DOHH2 (cell line): ENCODE data around the gene ILDR2.

Experiments used
- CTCF ChIP-seq: fragments of 200-600 bp; sonication (generic); IDR thresholded peaks from one replicate; pipeline ENCODE4 v1.5.1; 2014; ENCODE audit warnings: antibody characterized with exemption, mild to moderate bottlenecking, low read depth, low read length; ENCODE audit not compliant: poor library complexity, severe bottlenecking
- EZH2phosphoT487 ChIP-seq: fragments of 200-600 bp; sonication (generic); IDR thresholded peaks from 2 replicates; pipeline ENCODE4 v1.6.1; 2017; ENCODE audit warnings: borderline replicate concordance, mild to moderate bottlenecking, antibody characterized with exemption, low read length, moderate library complexity, mixed read lengths

GRCh38 chr1:167013108-167013929 is 38.0 kb upstream of the ILDR2 start:
- TF ChIP-seq CTCF (no peak), EZH2phosphoT487 (no peak)
